A549 (cell line): Measurements from ENCODE around the gene SIM2.

Experiments
- BHLHE40 ChIP-seq: IDR thresholded peaks from 2 replicates; pipeline ENCODE4 v1.6.1; 2012; ENCODE audit warnings: low read depth, low read length, inconsistent platforms
- CBX8 ChIP-seq: fragments of 200-600 bp; sonication (generic); IDR thresholded peaks from 2 replicates; pipeline ENCODE4 v1.6.1; 2016
- CHD2 ChIP-seq: fragments of 150-350 bp; IDR thresholded peaks from 2 replicates; pipeline ENCODE4 v1.6.1; 2014; ENCODE audit warnings: low read length; ENCODE audit not compliant: partially characterized antibody
- EP300 ChIP-seq, 2 experiments: fragments of >200 bp; sonication (Bioruptor Twin); formaldehyde crosslinking; IDR thresholded peaks; 2 replicates in 1 of 2; 3 replicates in 1 of 2; pipeline ENCODE4 v1.6.1; 2016 to 2017
- MYC ChIP-seq: IDR thresholded peaks from 2 replicates; pipeline ENCODE4 v1.6.1; 2012; ENCODE audit warnings: mild to moderate bottlenecking, inconsistent platforms, low read length, improper control_type of control experiment, borderline replicate concordance
- POLR2A ChIP-seq: IDR thresholded peaks from 2 replicates; pipeline ENCODE4 v1.6.1; 2012; ENCODE audit warnings: mild to moderate bottlenecking, low read length
- RAD21 ChIP-seq, 2 experiments: fragments of >200 bp in 1 of 2; sonication (Bioruptor Twin) in 1 of 2; formaldehyde crosslinking in 1 of 2; IDR thresholded peaks in 1 of 2; conservative IDR thresholded peaks in 1 of 2; 2 replicates in 1 of 2; 3 replicates in 1 of 2; pipeline ENCODE4 v1.6.1; 2012 to 2018; ENCODE audit warnings: inconsistent platforms in 1 of 2
- RFX5 ChIP-seq: fragments of 450-650 bp; IDR thresholded peaks from 2 replicates; pipeline ENCODE4 v1.7.1; 2014; ENCODE audit warnings: antibody characterized with exemption, mild to moderate bottlenecking, moderate library complexity
- RNF2 ChIP-seq: fragments of 200-600 bp; sonication (generic); IDR thresholded peaks from 2 replicates; pipeline ENCODE4 v1.6.1; 2016; ENCODE audit warnings: low read depth, mild to moderate bottlenecking, antibody characterized with exemption, moderate library complexity, borderline replicate concordance
- TF ChIP-seq, protein P1 (sequence below): fragments of >200 bp; sonication (Bioruptor Twin); formaldehyde crosslinking; IDR thresholded peaks from 3 replicates; pipeline ENCODE4 v1.5.1; 2016
- TF ChIP-seq, protein P2 (sequence below): fragments of 450-650 bp; IDR thresholded peaks from 2 replicates; pipeline ENCODE4 v1.6.1; 2014; ENCODE audit warnings: antibody characterized with exemption

DNA sequence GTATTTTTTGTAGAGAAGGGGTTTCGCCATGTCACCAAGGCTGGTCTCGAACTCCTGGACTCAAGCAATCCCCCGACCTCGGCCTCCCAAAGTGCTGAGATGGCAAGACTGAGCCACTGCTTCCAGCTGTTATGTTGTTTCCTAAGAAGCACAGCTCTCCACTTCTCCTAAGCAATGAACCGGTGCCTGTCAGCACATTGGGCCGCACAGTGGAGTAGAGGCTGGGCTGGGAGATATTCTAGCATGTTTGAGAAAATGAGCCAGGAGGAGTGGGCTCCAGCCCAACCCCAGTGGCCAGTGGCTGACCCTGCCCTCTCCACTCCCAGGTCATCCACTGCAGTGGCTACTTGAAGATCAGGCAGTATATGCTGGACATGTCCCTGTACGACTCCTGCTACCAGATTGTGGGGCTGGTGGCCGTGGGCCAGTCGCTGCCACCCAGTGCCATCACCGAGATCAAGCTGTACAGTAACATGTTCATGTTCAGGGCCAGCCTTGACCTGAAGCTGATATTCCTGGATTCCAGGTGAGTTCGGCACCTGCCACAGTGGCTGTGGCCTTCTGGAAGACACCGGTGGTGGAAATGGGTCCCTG, 27.0 kb downstream of the SIM2 start:
- no peak for TF ChIP-seq RFX5
- TF ChIP-seq, protein P1, sequence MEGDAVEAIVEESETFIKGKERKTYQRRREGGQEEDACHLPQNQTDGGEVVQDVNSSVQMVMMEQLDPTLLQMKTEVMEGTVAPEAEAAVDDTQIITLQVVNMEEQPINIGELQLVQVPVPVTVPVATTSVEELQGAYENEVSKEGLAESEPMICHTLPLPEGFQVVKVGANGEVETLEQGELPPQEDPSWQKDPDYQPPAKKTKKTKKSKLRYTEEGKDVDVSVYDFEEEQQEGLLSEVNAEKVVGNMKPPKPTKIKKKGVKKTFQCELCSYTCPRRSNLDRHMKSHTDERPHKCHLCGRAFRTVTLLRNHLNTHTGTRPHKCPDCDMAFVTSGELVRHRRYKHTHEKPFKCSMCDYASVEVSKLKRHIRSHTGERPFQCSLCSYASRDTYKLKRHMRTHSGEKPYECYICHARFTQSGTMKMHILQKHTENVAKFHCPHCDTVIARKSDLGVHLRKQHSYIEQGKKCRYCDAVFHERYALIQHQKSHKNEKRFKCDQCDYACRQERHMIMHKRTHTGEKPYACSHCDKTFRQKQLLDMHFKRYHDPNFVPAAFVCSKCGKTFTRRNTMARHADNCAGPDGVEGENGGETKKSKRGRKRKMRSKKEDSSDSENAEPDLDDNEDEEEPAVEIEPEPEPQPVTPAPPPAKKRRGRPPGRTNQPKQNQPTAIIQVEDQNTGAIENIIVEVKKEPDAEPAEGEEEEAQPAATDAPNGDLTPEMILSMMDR: no peak
- no peak for TF ChIP-seq CBX8
- TF ChIP-seq EP300 (IDR thresholded peaks at IDR 0.05): no peak
- TF ChIP-seq, protein P2, sequence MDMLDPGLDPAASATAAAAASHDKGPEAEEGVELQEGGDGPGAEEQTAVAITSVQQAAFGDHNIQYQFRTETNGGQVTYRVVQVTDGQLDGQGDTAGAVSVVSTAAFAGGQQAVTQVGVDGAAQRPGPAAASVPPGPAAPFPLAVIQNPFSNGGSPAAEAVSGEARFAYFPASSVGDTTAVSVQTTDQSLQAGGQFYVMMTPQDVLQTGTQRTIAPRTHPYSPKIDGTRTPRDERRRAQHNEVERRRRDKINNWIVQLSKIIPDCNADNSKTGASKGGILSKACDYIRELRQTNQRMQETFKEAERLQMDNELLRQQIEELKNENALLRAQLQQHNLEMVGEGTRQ: no peak
- TF ChIP-seq BHLHE40: no peak
- no peak for TF ChIP-seq RNF2
- no peak for TF ChIP-seq POLR2A
- no peak for TF ChIP-seq CHD2
- no peak for TF ChIP-seq RAD21 (conservative IDR thresholded peaks at IDR 0.05 in 1 of 2, IDR thresholded peaks at IDR 0.05 in 1 of 2)
- no peak for TF ChIP-seq MYC
